GM18517 (cell line): Measurements from ENCODE around the gene PRM1.

ENCODE experiments used
- ATAC-seq: cut with Tn5 transposase; IDR thresholded peaks from one replicate; pipeline ENCODE4 v1.9.1; 2021; ENCODE audit warnings: mild to moderate bottlenecking, moderate library complexity; ENCODE audit not compliant: unreplicated experiment

The PRM1 gene

GRCh38 chr16:11239644-11240632, 41.2 kb downstream of the PRM1 start:
- no peak for ATAC-seq

- ATAC-seq, result no peak
Measured at GRCh38 chr16:11238272-11239202, 42.6 kb downstream of the PRM1 start.

GRCh38 chr16:11236461-11237254, 44.5 kb downstream of the PRM1 start:
- no peak for ATAC-seq

GRCh38 chr16:11235703-11235991, 45.5 kb downstream of the PRM1 start:
- no peak for ATAC-seq

GRCh38 chr16:11234884-11235702, 46.0 kb downstream of the PRM1 start:
- ATAC-seq, result no peak

- ATAC-seq, result no peak
Measured at GRCh38 chr16:11233727-11234376, 47.3 kb downstream of the PRM1 start.

GRCh38 chr16:11232852-11233726, 48.0 kb downstream of the PRM1 start:
- ATAC-seq, result peak; percentile 59

- ATAC-seq, result no peak
Measured at GRCh38 chr16:11232302-11232851, 48.8 kb downstream of the PRM1 start.

GRCh38 chr16:11231367-11231970, 49.7 kb downstream of the PRM1 start:
- ATAC-seq, result no peak
